Activated naive CD4-positive, alpha-beta T cell treated with anti-CD3 and anti-CD28 coated beads for 36 hours (primary cell): Measurements from ENCODE around the gene ARF3. TPM values are rescaled to one million over a fixed set of nuclear protein-coding genes. Genes with fewer than 3 reads are reported as not detected.
"Not testable (repeated sequence)": the region's sequence is repeated elsewhere in the genome, so short reads cannot be mapped to it uniquely, and the experiment has no call there.

Experiments
- CTCF ChIA-PET: fragments of 350-600 bp; sonication (Branson Sonifier 250); formaldehyde crosslinking; loops from one replicate; lab custom pipeline; 2021; ENCODE audit warnings: antibody characterized with exemption; lab: Charles Lee
- DNase-seq: peaks from one replicate; pipeline ENCODE4 v3.0.0-alpha.2; 2020
- H3K27ac Mint-ChIP-seq: one replicate; pipeline ENCODE4 v1.8.0; 2021; ENCODE audit warnings: mild to moderate bottlenecking, mixed read lengths
- H3K27me3 Mint-ChIP-seq: one replicate; pipeline ENCODE4 v1.8.0; 2021; ENCODE audit warnings: low read depth, mixed read lengths
- H3K36me3 Mint-ChIP-seq: one replicate; pipeline ENCODE4 v1.8.0; 2021; ENCODE audit warnings: low read depth, mixed read lengths
- H3K4me1 Mint-ChIP-seq: one replicate; pipeline ENCODE4 v1.8.0; 2021; ENCODE audit warnings: low read depth, mixed read lengths
- H3K4me3 Mint-ChIP-seq: one replicate; pipeline ENCODE4 v1.8.0; 2021; ENCODE audit warnings: mild to moderate bottlenecking, moderate library complexity, mixed read lengths
- H3K9me3 Mint-ChIP-seq: one replicate; pipeline ENCODE4 v1.8.0; 2021; ENCODE audit warnings: mixed read lengths
- intact Hi-C: fragments of 100-400 bp; cut with micrococcal nuclease; formaldehyde crosslinking; loops from one replicate; pipeline ENCODE4 v1.15.1; 2023
- total RNA-seq, 2 experiments: library from RNA; stranded (reverse); gene quantifications; one replicate each; pipeline ENCODE4 v1.2.3, GENCODE V29; 2021

ARF3 gene
- total RNA-seq, 2 experiments from 2014 or later, result 84.4 to 87.3 TPM

DNA sequence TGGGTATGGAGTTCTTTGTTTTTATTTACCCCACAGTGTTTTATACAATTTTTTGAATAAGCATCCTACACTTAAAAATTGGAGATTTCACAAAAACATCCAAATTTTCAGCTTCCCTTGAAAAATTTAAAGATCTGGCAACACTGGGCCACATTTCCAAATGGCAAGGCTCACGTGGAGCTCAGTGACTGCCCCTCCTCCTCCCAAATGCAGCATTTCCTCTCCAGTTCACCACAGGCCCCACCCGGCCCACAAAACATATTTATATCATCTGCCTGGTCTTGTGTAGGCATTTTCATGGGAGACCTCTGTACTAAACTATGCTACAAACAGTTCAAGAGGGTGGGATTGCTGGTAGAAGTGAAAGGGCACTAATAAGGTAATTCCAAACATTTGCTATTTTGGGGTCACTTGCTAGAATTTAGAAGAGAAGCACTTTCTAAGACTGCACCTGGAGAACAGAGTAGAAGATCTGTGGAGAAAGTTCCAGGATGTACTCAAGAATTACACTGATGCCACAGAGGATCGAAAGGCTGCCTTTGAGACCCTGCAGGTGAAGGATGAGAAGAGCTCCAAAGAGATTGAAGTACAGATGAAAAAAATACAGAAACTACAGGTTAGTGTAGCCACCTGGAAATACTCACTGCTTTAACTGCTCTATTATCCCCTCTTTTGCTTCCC lies 39.3 kb downstream of the ARF3 start:
- H3K36me3 Mint-ChIP-seq, result peaks cover 13% of the 10 kb centered on the region
- H3K4me3 Mint-ChIP-seq, result no peak overlapping the region
- no peaks in the 10 kb centered on the region for H3K27me3 Mint-ChIP-seq
- peaks cover 37% of the 10 kb centered on the region for H3K4me1 Mint-ChIP-seq
- no peaks in the 10 kb centered on the region for H3K9me3 Mint-ChIP-seq
- intact Hi-C loops, result no loop called here
- peak; percentile 58 for DNase-seq
- CTCF ChIA-PET, result interaction anchor here (1.0 to 1.7 kb wide), 5 partner anchors 14 to 65 kb away, joined by 3 to 4 read pairs (median 4); a partner anchor contains a TSS
- H3K27ac Mint-ChIP-seq, result peak overlapping the region; percentile 68

GRCh38 chr12:48910196-48910595 lies 47.1 kb downstream of the ARF3 start:
- H3K27ac Mint-ChIP-seq, result no peak overlapping the region

DNA sequence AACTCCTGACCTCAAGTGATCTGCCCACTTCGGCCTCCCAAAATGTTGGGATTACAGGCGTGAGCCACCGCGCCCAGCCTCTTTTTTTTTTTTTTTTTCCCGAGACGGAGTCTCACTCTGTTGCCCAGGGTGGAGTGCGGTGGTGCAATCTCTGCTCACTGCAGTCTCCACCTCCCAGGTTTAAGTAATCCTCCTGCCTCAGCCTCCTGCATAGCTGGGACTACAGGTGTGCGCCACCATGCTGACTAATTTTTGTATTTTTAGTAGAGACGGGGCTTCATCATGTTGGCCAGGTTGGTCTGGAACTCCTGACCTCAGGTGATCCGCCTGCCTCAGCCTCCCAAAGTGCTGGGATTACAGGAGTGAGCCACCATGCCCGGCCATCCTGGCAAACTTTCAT lies 47.6 kb downstream of the ARF3 start:
- H3K27ac Mint-ChIP-seq, H3K36me3 Mint-ChIP-seq, H3K27me3 Mint-ChIP-seq, intact Hi-C loops, DNase-seq, H3K9me3 Mint-ChIP-seq, H3K4me1 Mint-ChIP-seq, H3K4me3 Mint-ChIP-seq: not testable (repeated sequence)
- CTCF ChIA-PET, result interaction anchor here (0.7 to 1.6 kb wide), 4 partner anchors 11 to 56 kb away, joined by 4 to 6 read pairs (median 6); no protein-coding TSS in a partner anchor

More at GRCh38 chr12:48910196-48910595, 47.1 kb downstream of the ARF3 start:
- Mint-ChIP-seq H3K36me3 (no peaks in the 10 kb centered on the region), H3K27me3 (no peaks in the 10 kb centered on the region), H3K9me3 (no peaks in the 10 kb centered on the region), H3K4me3 (no peak overlapping the region), H3K4me1 (no peaks in the 10 kb centered on the region)
- DNase-seq, result no peak
- CTCF ChIA-PET, result interaction anchor here (0.8 to 1.6 kb wide), 5 partner anchors 11 to 78 kb away, joined by 3 to 6 read pairs (median 5); no protein-coding TSS in a partner anchor
- intact Hi-C loops, result no loop called here

GRCh38 chr12:48907245-48907644 lies 50.0 kb downstream of the ARF3 start:
- Mint-ChIP-seq H3K4me1 (peaks cover 6% of the 10 kb centered on the region), H3K27me3 (no peaks in the 10 kb centered on the region), H3K36me3 (no peaks in the 10 kb centered on the region), H3K4me3 (no peak overlapping the region), H3K9me3 (no peaks in the 10 kb centered on the region), H3K27ac (no peak overlapping the region)
- intact Hi-C loops, result no loop called here
- no peak for DNase-seq
- CTCF ChIA-PET, result interaction anchor here (1.0 kb wide), 1 partner anchor 81 kb away, joined by 5 read pairs; no protein-coding TSS in a partner anchor

GRCh38 chr12:48903982-48904411 lies 53.3 kb downstream of the ARF3 start:
- H3K4me3 Mint-ChIP-seq, result peak overlapping the region; percentile 67
- no peak overlapping the region for H3K27ac Mint-ChIP-seq
- H3K9me3 Mint-ChIP-seq, result no peaks in the 10 kb centered on the region
- peaks cover 6% of the 10 kb centered on the region for H3K4me1 Mint-ChIP-seq
- H3K36me3 Mint-ChIP-seq, result no peaks in the 10 kb centered on the region
- H3K27me3 Mint-ChIP-seq, result no peaks in the 10 kb centered on the region
- CTCF ChIA-PET, result interaction anchor here (0.5 to 5.3 kb wide), 20 partner anchors 9 to 1004 kb away, joined by 3 to 48 read pairs (median 6); partner anchors contain the start of genes DDX23, RND1 and WNT1
- peak; percentile 92 for DNase-seq
- intact Hi-C loops, result loop anchor here (1.0 to 2.0 kb wide), 3 partner anchors 32 to 91 kb away; partner anchors contain the start of gene DDX23

GRCh38 chr12:48903363-48903981 lies 53.8 kb downstream of the ARF3 start:
- Mint-ChIP-seq H3K36me3 (no peaks in the 10 kb centered on the region), H3K9me3 (no peaks in the 10 kb centered on the region), H3K4me3 (peak overlapping the region; percentile 59), H3K4me1 (peaks cover 6% of the 10 kb centered on the region), H3K27ac (no peak overlapping the region), H3K27me3 (no peaks in the 10 kb centered on the region)
- intact Hi-C loops, result no loop called here
- CTCF ChIA-PET, result interaction anchor here (0.6 to 5.3 kb wide), 19 partner anchors 9 to 1003 kb away, joined by 3 to 48 read pairs (median 5); partner anchors contain the start of genes DDX23, RND1 and WNT1
- DNase-seq, result no peak

DNA sequence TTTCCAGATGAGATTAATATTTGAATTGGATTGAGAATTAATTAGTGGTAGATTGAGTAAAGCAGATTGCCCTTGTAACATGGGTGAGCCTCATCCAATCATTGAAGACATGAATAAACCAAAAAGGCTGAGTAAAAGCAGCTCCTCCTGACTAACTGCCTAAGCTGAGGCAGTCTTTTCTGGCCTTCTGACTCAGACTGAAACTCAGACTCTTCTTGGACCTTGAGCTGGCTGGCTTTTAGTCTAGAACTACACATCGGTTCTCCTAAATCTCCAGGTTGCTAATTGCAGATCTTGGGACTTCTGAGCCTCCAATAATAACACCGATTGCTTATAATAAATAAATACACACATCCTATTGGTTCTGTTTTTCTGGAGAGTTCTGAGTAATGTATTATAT lies 56.0 kb downstream of the ARF3 start:
- intact Hi-C loops, result no loop called here
- CTCF ChIA-PET, result interaction anchor here (1.2 to 5.3 kb wide), 4 partner anchors 11 to 49 kb away, joined by 3 to 48 read pairs (median 18); partner anchors contain the start of gene DDX23
- no peak for DNase-seq

GRCh38 chr12:48899651-48900050 lies 57.6 kb downstream of the ARF3 start:
- no peak for DNase-seq
- Mint-ChIP-seq H3K36me3 (no peaks in the 10 kb centered on the region), H3K27ac (no peak overlapping the region), H3K4me3 (no peak overlapping the region), H3K4me1 (peaks cover 6% of the 10 kb centered on the region), H3K27me3 (no peaks in the 10 kb centered on the region), H3K9me3 (no peaks in the 10 kb centered on the region)
- intact Hi-C loops, result no loop called here
- CTCF ChIA-PET, result interaction anchor here (0.6 to 5.3 kb wide), 10 partner anchors 10 to 120 kb away, joined by 3 to 27 read pairs (median 4); partner anchors contain the start of gene DDX23

More for the DNA sequence above, 56.0 kb downstream of the ARF3 start:
- H3K9me3 Mint-ChIP-seq, result no peaks in the 10 kb centered on the region
- H3K4me1 Mint-ChIP-seq, result peaks cover 6% of the 10 kb centered on the region
- H3K27me3 Mint-ChIP-seq, result no peaks in the 10 kb centered on the region
- no peak overlapping the region for H3K27ac Mint-ChIP-seq
- H3K4me3 Mint-ChIP-seq, result no peak overlapping the region
- H3K36me3 Mint-ChIP-seq, result no peaks in the 10 kb centered on the region

GRCh38 chr12:48894271-48894670 lies 63.0 kb downstream of the ARF3 start:
- Mint-ChIP-seq H3K9me3 (no peaks in the 10 kb centered on the region), H3K27ac (no peak overlapping the region), H3K4me1 (peaks cover 5% of the 10 kb centered on the region)

GRCh38 chr12:48890657-48891418 lies 66.4 kb downstream of the ARF3 start:
- CTCF ChIA-PET, result interaction anchor here (0.5 to 7.5 kb wide), 26 partner anchors 9 to 280 kb away, joined by 3 to 275 read pairs (median 5); partner anchors contain the start of genes DDX23, RND1 and WNT1
- H3K4me1 Mint-ChIP-seq, result peaks cover 5% of the 10 kb centered on the region
- DNase-seq, result peak; percentile 86
- H3K4me3 Mint-ChIP-seq, result peak overlapping the region; percentile 24
- no peaks in the 10 kb centered on the region for H3K36me3 Mint-ChIP-seq
- peaks cover 13% of the 10 kb centered on the region for H3K27me3 Mint-ChIP-seq
- no peaks in the 10 kb centered on the region for H3K9me3 Mint-ChIP-seq
- no peak overlapping the region for H3K27ac Mint-ChIP-seq
- intact Hi-C loops, result loop anchor here (1.0 to 2.0 kb wide), 5 partner anchors 26 to 138 kb away; partner anchors contain the start of genes CACNB3 and RND1

More at GRCh38 chr12:48894271-48894670, 63.0 kb downstream of the ARF3 start:
- Mint-ChIP-seq H3K36me3 (no peaks in the 10 kb centered on the region), H3K27me3 (peaks cover 13% of the 10 kb centered on the region), H3K4me3 (no peak overlapping the region)
- intact Hi-C loops, result no loop called here
- DNase-seq, result no peak
- CTCF ChIA-PET, result interaction anchor here (0.6 to 3.5 kb wide), 8 partner anchors 9 to 1390 kb away, joined by 3 to 16 read pairs (median 5); a partner anchor contains a TSS

GRCh38 chr12:48889679-48890078 lies 67.6 kb downstream of the ARF3 start:
- Mint-ChIP-seq H3K4me3 (no peak overlapping the region), H3K27me3 (peaks cover 13% of the 10 kb centered on the region), H3K27ac (no peak overlapping the region), H3K36me3 (no peaks in the 10 kb centered on the region), H3K9me3 (no peaks in the 10 kb centered on the region), H3K4me1 (peaks cover 5% of the 10 kb centered on the region)
- CTCF ChIA-PET, result interaction anchor here (0.8 to 7.5 kb wide), 19 partner anchors 8 to 281 kb away, joined by 3 to 275 read pairs (median 5); partner anchors contain the start of genes DDX23 and RND1
- intact Hi-C loops, result loop anchor here (1.0 to 2.0 kb wide), 5 partner anchors 24 to 137 kb away; partner anchors contain the start of genes CACNB3 and RND1
- DNase-seq, result no peak
